A673 (cell line): Measurements from ENCODE around the gene PPP6R1.

Experiments used
- CTCF ChIP-seq: fragments of 300-800, 200-600 bp; sonication (generic); conservative IDR thresholded peaks from 2 replicates; pipeline ENCODE4 v1.5.1; 2017; ENCODE audit warnings: low read depth, mild to moderate bottlenecking, antibody characterized with exemption, low read length, moderate library complexity, mixed read lengths
- EZH2 ChIP-seq: fragments of 200-600 bp; sonication (generic); IDR thresholded peaks from 2 replicates; pipeline ENCODE4 v1.6.1; 2017; ENCODE audit warnings: borderline replicate concordance, low read depth, mild to moderate bottlenecking, mixed read lengths, antibody characterized with exemption, low read length; ENCODE audit not compliant: poor library complexity, severe bottlenecking

- TF ChIP-seq CTCF (no peak), EZH2 (no peak)
These were observed 70.2 kb downstream of the PPP6R1 start for GRCh38 chr19:55188625-55189024.
